HCT116 (cell line): ENCODE results near the gene FYCO1. TPM values are rescaled to one million over a fixed set of nuclear protein-coding genes. Genes with fewer than 3 reads are reported as not detected.

Source experiments
- ATAC-seq: fragments of 200-7000 bp; cut with Tn5 transposase; 2 replicates; pipeline ENCODE4 v1.9.1; 2020; ENCODE audit warnings: mild to moderate bottlenecking, moderate library complexity
- BruUV-seq: library from RNA; stranded (reverse); fragments of 400-500 nt; replicated peaks from 2 replicates; lab custom pipeline; 2021; lab: Mats Ljungman, UMichigan
- CTCF ChIA-PET: fragments of 300-600 bp; sonication (Branson Sonifier 250); formaldehyde crosslinking; loops from one replicate; lab custom pipeline; 2021; ENCODE audit warnings: antibody characterized with exemption; lab: Charles Lee
- POLR2A ChIA-PET: fragments of 300-600, 350-600 bp; sonication (Branson Sonifier 250); formaldehyde crosslinking; loops from one replicate; lab custom pipeline; 2021; ENCODE audit warnings: antibody characterized with exemption; lab: Charles Lee
- RAD21 ChIA-PET, 2 experiments: fragments of 300-600 bp; sonication (Branson Sonifier 250); formaldehyde crosslinking; loops; one replicate each; lab custom pipeline; 2023; ENCODE audit warnings: low total read pairs in 2 of 2; ENCODE audit not compliant: uncharacterized antibody in 2 of 2, unreplicated experiment in 2 of 2, low non-redundant PET in 1 of 2; lab: Charles Lee
- DNase-seq: peaks from one replicate; pipeline ENCODE4 v3.0.0-alpha.2; 2010; ENCODE audit warnings: low read depth, low spot score
- H2AFZ ChIP-seq: fragments of 200-600 bp; shearing (Covaris generic), sonication (generic); 2 replicates; pipeline ENCODE4 v1.6.1; 2017; ENCODE audit warnings: low read depth, mixed run types, mixed read lengths, antibody characterized with exemption, low read length; ENCODE audit not compliant: poor library complexity, severe bottlenecking
- H3K27ac ChIP-seq: 2 replicates; pipeline ENCODE4 v1.5.1; 2012; ENCODE audit warnings: low read depth, low read length
- H3K27me3 ChIP-seq: fragments of 200-600 bp; sonication (generic); 2 replicates; pipeline ENCODE4 v1.6.1; 2016; ENCODE audit warnings: mixed run types, low read length, mixed read lengths; ENCODE audit not compliant: insufficient read depth
- H3K36me3 ChIP-seq, 2 experiments: fragments of 200-500 bp in 1 of 2; fragments of 200-600 bp in 1 of 2; sonication (Bioruptor generic) in 1 of 2; sonication (generic) in 1 of 2; 2 replicates each; pipeline versions ENCODE4 v1.5.1 to v1.6.1; 2014 to 2016; ENCODE audit warnings: low read length in 2 of 2, inconsistent platforms in 1 of 2, mixed read lengths in 1 of 2, mixed run types in 1 of 2; ENCODE audit not compliant: insufficient read depth in 2 of 2, control insufficient read depth in 1 of 2
- H3K4me1 ChIP-seq, 2 experiments: fragments of 200-600 bp in 1 of 2; sonication (generic) in 1 of 2; 2 replicates each; pipeline versions ENCODE4 v1.5.1 to v1.6.1; 2012 to 2017; ENCODE audit warnings: low read length in 2 of 2, inconsistent platforms in 1 of 2, mild to moderate bottlenecking in 1 of 2, mixed read lengths in 1 of 2, mixed run types in 1 of 2, moderate library complexity in 1 of 2; ENCODE audit not compliant: insufficient read depth in 2 of 2, control insufficient read depth in 1 of 2
- H3K4me2 ChIP-seq: fragments of 200-600 bp; sonication (generic); 2 replicates; pipeline ENCODE4 v1.6.1; 2017; ENCODE audit warnings: mixed run types, low read length, mixed read lengths
- H3K4me3 ChIP-seq, 2 experiments: fragments of 200-600 bp in 1 of 2; sonication (generic) in 1 of 2; replicated peaks in 1 of 2; 2 replicates each; pipeline ENCODE4 v1.5.1; 2011 to 2016; ENCODE audit warnings: low read length in 2 of 2, control low read depth in 1 of 2, low read depth in 1 of 2, mild to moderate bottlenecking in 1 of 2, mixed read lengths in 1 of 2, mixed run types in 1 of 2
- H3K79me2 ChIP-seq: fragments of 200-600 bp; sonication (generic); 2 replicates; pipeline ENCODE4 v1.6.1; 2017; ENCODE audit warnings: mild to moderate bottlenecking, mixed run types, low read length, moderate library complexity, mixed read lengths; ENCODE audit not compliant: insufficient read depth
- H3K9ac ChIP-seq: fragments of 200-600 bp; sonication (generic); 2 replicates; pipeline ENCODE4 v1.6.1; 2016; ENCODE audit warnings: low read length, mixed read lengths
- H3K9me2 ChIP-seq: fragments of 200-600 bp; sonication (generic), shearing (Covaris generic); 2 replicates; pipeline ENCODE4 v1.6.1; 2017; ENCODE audit warnings: mixed run types, mild to moderate bottlenecking, moderate library complexity; ENCODE audit not compliant: insufficient read depth
- H3K9me3 ChIP-seq, 2 experiments: fragments of 200-500 bp in 1 of 2; fragments of 200-600 bp in 1 of 2; sonication (Bioruptor generic) in 1 of 2; sonication (generic) in 1 of 2; 2 replicates each; pipeline ENCODE4 v1.6.1; 2014 to 2017; ENCODE audit warnings: low read length in 2 of 2, mixed read lengths in 2 of 2, inconsistent platforms in 1 of 2, low read depth in 1 of 2, mild to moderate bottlenecking in 1 of 2, mixed run types in 1 of 2, moderate library complexity in 1 of 2; ENCODE audit not compliant: control insufficient read depth in 1 of 2, insufficient read depth in 1 of 2
- H4K20me1 ChIP-seq: fragments of 200-600 bp; sonication (generic), shearing (Covaris generic); 2 replicates; pipeline ENCODE4 v1.6.1; 2017; ENCODE audit warnings: mixed run types, mild to moderate bottlenecking, moderate library complexity; ENCODE audit not compliant: insufficient read depth
- CEBPB ChIP-seq: IDR thresholded peaks from 2 replicates; pipeline ENCODE4 v1.6.1; 2012; ENCODE audit warnings: low read depth
- CTCF ChIP-seq, 3 experiments: fragments of 200-600 bp in 1 of 3; sonication (generic) in 1 of 3; IDR thresholded peaks in 2 of 3; conservative IDR thresholded peaks in 1 of 3; 2 replicates each; pipeline ENCODE4 v1.5.1; 2012 to 2017; ENCODE audit warnings: low read depth in 2 of 3, low read length in 2 of 3, antibody characterized with exemption in 1 of 3, borderline replicate concordance in 1 of 3, control low read depth in 1 of 3, mild to moderate bottlenecking in 1 of 3, mixed read lengths in 1 of 3, mixed run types in 1 of 3, moderate library complexity in 1 of 3; ENCODE audit not compliant: insufficient read depth in 1 of 3
- EGR1 ChIP-seq: IDR thresholded peaks from 2 replicates; pipeline ENCODE4 v1.6.1; 2012; ENCODE audit warnings: low read depth
- MAX ChIP-seq: IDR thresholded peaks from 2 replicates; pipeline ENCODE4 v1.6.1; 2012
- REST ChIP-seq: IDR thresholded peaks from 2 replicates; pipeline ENCODE4 v1.6.1; 2012; ENCODE audit warnings: low read depth
- intact Hi-C: fragments of 100-400 bp; cut with micrococcal nuclease; formaldehyde crosslinking; loops from 2 replicates; pipeline ENCODE4 v1.10.0; 2022
- total RNA-seq: library from RNA; stranded (reverse); gene quantifications from one replicate; pipeline ENCODE4 v1.2.1, GENCODE V29; 2021; ENCODE audit not compliant: unreplicated experiment

FYCO1 gene
- total RNA-seq, 1 experiment from 2014 or later: 15.8 TPM

DNA sequence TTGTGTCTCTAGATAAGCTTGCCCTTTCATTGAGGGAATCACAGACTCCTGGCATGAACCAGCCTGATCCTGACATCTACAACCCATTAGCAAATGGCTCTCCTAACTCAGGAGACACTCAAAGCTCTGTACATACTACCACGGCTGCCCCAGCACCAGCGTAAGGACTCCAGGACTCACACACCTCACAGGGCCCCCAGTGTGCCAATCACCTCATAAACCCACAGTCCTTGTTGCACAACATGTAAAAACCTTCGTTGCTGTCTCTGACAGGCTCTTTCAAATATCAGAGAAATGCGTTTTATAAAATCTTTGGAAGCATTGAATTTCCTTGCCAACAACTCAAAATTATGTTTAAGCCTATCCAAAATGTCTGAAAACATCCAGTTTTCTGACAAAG, 7.3 kb downstream of the FYCO1 start:
- H3K27ac ChIP-seq: no peak overlapping the region
- H3K9me2 ChIP-seq: no peaks in the 10 kb centered on the region
- H4K20me1 ChIP-seq: no peaks in the 10 kb centered on the region
- ATAC-seq: no peak
- no TSS peak for BruUV-seq
- ChIA-PET CTCF (no interaction called here), RAD21 (no interaction called here), POLR2A (no interaction called here)
- peaks cover 0 to 25% of the 10 kb centered on the region in 2 experiments; a peak in 2 of 4 replicates for H3K4me1 ChIP-seq
- no peak overlapping the region for H3K4me3 ChIP-seq
- H3K79me2 ChIP-seq: peaks cover 45% of the 10 kb centered on the region
- no peaks in the 10 kb centered on the region for H3K27me3 ChIP-seq
- peaks cover 6 to 15% of the 10 kb centered on the region in 2 experiments; a peak in 1 of 4 replicates for H3K36me3 ChIP-seq
- DNase-seq: no peak
- no peak overlapping the region for H2AFZ ChIP-seq
- intact Hi-C loops: no loop called here
- H3K9me3 ChIP-seq: no peaks in the 10 kb centered on the region
- H3K4me2 ChIP-seq: no peak overlapping the region
- H3K9ac ChIP-seq: no peak overlapping the region
- TF ChIP-seq MAX (no peak), REST (no peak)

DNA sequence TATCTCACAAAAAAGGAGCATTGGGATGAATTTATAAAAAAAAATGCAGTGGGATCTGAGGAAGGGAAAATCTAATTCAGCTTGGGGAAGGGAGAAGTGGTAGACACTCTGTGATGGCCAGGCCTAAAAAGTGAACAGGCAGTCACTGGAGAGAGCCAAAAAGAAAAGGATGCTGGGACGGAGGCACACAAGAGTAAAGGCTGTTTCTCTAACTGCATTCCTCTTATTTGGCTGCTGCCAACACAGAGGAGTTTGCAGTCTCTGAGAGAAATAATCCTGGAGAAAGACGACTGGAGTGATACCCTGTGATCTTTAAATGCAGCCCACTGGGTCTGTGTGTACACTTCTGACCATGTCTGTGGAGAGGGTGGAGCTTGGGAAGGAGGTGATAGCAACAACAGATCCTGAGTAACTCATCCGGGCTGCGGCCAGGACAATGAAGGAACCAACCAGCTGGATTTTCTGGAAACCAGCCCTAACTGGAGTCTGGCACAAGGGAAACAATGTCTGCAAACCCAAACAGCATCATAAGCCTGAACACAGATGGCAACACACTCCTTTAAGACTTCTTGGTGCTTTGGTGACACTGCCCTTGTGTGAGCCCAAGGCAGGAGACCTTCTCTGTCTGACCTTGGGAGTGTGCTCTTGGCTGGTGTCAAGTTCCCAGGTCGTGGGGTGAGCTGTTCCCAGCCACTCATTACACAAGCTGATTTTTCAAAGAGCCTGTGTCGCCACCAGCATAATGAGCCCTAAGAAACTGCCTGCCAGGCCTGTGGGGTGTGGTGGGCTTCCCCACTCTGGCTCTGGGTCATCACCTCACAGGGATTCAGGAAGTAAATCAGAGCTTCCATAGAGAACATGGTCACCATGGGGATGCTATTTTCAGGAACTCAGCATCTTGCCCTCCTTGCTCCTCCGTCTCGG, 8.0 kb downstream of the FYCO1 start:
- H3K4me3 ChIP-seq: no peak overlapping the region
- H3K9me3 ChIP-seq: no peaks in the 10 kb centered on the region
- no peak for DNase-seq
- no peak overlapping the region for H3K4me2 ChIP-seq
- H3K79me2 ChIP-seq: peaks cover 43% of the 10 kb centered on the region
- RAD21 ChIA-PET: no interaction called here
- H4K20me1 ChIP-seq: no peaks in the 10 kb centered on the region
- no peak overlapping the region for H3K9ac ChIP-seq
- ATAC-seq: no peak
- peaks cover 0 to 25% of the 10 kb centered on the region in 2 experiments; a peak in 2 of 4 replicates for H3K4me1 ChIP-seq
- no peaks in the 10 kb centered on the region for H3K27me3 ChIP-seq
- POLR2A ChIA-PET: no interaction called here
- TF ChIP-seq EGR1 (no peak), CEBPB (no peak), CTCF (IDR thresholded peaks at IDR 0.05 in 2 of 3, conservative IDR thresholded peaks at IDR 0.05 in 1 of 3; ENCODE audit: borderline replicate concordance in 1 of 3, insufficient read depth in 1 of 3, low read depth in 2 of 3, low read length in 2 of 3) (no peak)
- TF ChIP-seq, all 23 proteins: peak for 0
- H3K27ac ChIP-seq: no peak overlapping the region
- intact Hi-C loops: no loop called here
- no TSS peak for BruUV-seq
- H3K36me3 ChIP-seq: peaks cover 7 to 21% of the 10 kb centered on the region in 2 experiments; a peak in 2 of 4 replicates
- H3K9me2 ChIP-seq: no peaks in the 10 kb centered on the region
- no peak overlapping the region for H2AFZ ChIP-seq
- CTCF ChIA-PET: no interaction called here
